HAP-1 (cell line): ENCODE data around the gene ANAPC1.
A peak's percentile ranks its signal among the peaks of the same experiment; 100 is the strongest.
"Not testable (repeated sequence)": the region's sequence is repeated elsewhere in the genome, so short reads cannot be mapped to it uniquely, and the experiment has no call there.

Experiments
- DNase-seq, 2 experiments: peaks; one replicate each; pipeline ENCODE4 v3.0.0-alpha.2; 2016 to 2020; ENCODE audit warnings: low spot score in 2 of 2
- H3K27me3 ChIP-seq: fragments of 250-450 bp; sonication (Bioruptor Pico); 2 replicates; pipeline ENCODE4 v1.5.1; 2020; ENCODE audit warnings: low read depth, mild to moderate bottlenecking, moderate library complexity
- H3K36me3 ChIP-seq: fragments of 250-450 bp; sonication (Bioruptor Pico); replicated peaks from 2 replicates; pipeline ENCODE4 v1.5.1; 2020; ENCODE audit warnings: mild to moderate bottlenecking
- H3K4me1 ChIP-seq: fragments of 250-450 bp; sonication (Bioruptor Pico); 2 replicates; pipeline ENCODE4 v1.5.1; 2020; ENCODE audit warnings: mild to moderate bottlenecking
- H3K4me3 ChIP-seq: fragments of 250-450 bp; sonication (Bioruptor Pico); 2 replicates; pipeline ENCODE4 v1.5.1; 2020; ENCODE audit warnings: mild to moderate bottlenecking, moderate library complexity
- H3K9me3 ChIP-seq: fragments of 250-450 bp; sonication (Bioruptor Pico); 2 replicates; pipeline ENCODE4 v1.5.1; 2020; ENCODE audit warnings: mild to moderate bottlenecking, moderate library complexity
- in situ Hi-C: fragments of 300-500 bp; cut with MboI; formaldehyde crosslinking; loops from 3 replicates; pipeline ENCODE4 v1.14.3; 2020; ENCODE audit warnings: low sequenced_read_pairs, inconsistent platforms, mixed read lengths

ANAPC1 gene

GRCh38 chr2:111760697-111761284, 123.2 kb downstream of the ANAPC1 start:
- H3K27me3 ChIP-seq, H3K36me3 ChIP-seq, H3K9me3 ChIP-seq, H3K4me3 ChIP-seq, DNase-seq, H3K4me1 ChIP-seq, in situ Hi-C loops: not testable (repeated sequence)

- H3K9me3 ChIP-seq, H3K4me1 ChIP-seq, H3K27me3 ChIP-seq, H3K4me3 ChIP-seq, DNase-seq, in situ Hi-C loops, H3K36me3 ChIP-seq: not testable (repeated sequence)
Measured at GRCh38 chr2:111752533-111752932, 131.5 kb downstream of the ANAPC1 start.

GRCh38 chr2:111750641-111751040, 133.4 kb downstream of the ANAPC1 start:
- H3K4me3 ChIP-seq, H3K4me1 ChIP-seq, H3K27me3 ChIP-seq, H3K36me3 ChIP-seq, in situ Hi-C loops, H3K9me3 ChIP-seq, DNase-seq: not testable (repeated sequence)

DNA sequence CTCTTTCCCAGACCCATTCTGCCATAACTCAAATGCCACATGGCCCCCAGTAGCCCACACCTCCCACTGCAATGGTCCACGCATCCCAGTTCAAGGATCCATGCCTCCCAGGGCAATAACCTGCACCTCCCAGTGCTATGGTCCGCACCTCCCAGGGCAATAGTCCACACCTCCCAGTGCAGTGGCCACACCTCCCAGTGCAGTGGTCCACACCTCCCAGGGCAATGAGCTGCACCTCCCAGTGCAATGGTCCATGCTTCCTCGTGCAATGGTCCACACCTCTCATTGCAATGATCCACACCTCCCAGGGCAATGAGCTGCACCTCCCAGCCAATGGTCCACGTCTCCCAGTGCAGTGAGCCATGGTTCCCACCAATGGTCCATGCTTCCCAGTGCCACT, 135.6 kb downstream of the ANAPC1 start:
- H3K4me3 ChIP-seq, DNase-seq, in situ Hi-C loops, H3K27me3 ChIP-seq, H3K9me3 ChIP-seq, H3K4me1 ChIP-seq, H3K36me3 ChIP-seq: not testable (repeated sequence)

DNA sequence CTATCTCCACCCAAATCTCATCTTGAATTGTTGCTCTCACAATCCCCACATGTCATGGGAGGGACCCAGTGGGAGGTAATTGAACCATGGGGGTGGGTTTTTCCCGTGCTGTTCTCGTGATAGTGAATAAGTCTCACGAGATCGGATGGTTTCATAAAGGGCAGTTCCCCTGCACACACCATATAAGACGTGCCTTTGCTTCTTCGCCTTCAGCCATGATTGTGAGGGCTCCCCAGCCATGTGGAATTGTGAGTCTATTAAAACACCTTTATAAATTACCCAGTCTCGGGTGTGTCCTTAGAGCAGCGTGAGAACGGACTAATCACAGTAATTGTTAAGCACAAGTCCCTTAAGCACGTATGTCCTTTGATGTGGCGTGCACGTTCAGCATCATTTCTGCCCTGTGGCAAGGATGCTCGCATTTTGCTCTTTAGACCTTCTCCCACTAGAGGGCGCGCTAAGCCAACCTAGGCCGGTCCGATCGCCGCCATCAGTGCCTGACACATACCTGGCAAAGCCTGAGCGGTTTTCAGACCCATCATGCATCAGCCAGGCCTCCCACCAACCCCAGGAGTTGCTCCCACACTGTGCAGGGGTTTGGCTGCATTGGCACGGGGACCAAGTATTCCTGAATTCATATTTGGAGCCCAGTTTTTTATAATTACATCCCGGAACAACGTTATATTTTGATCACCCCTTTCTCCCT, 136.4 kb downstream of the ANAPC1 start:
- in situ Hi-C loops, H3K4me3 ChIP-seq, H3K36me3 ChIP-seq, H3K4me1 ChIP-seq, H3K9me3 ChIP-seq, H3K27me3 ChIP-seq: not testable (repeated sequence)
- DNase-seq: peak in 1 of 2 experiments; percentile 88

DNA sequence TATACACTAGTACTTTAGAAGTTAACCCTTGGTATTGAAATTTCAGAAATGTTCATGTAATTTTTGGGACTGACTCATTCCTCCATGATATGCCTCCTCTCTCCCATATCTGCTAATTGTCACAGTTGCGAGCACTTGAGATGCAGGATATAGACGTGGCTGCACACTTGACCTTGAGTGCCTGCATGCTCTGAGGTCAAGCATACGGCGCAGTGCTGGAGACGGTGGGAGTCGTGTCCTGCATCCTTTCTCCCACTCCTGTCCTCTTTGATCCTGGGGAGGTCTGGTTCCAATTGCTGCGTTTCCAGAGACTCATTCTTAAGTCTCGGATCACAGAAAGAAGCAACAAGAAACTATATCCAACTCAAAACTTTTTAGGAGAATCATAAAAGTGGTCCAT, 139.2 kb downstream of the ANAPC1 start:
- H3K4me1 ChIP-seq, H3K27me3 ChIP-seq, DNase-seq, in situ Hi-C loops, H3K36me3 ChIP-seq, H3K9me3 ChIP-seq, H3K4me3 ChIP-seq: not testable (repeated sequence)

- H3K9me3 ChIP-seq, H3K36me3 ChIP-seq, DNase-seq, H3K4me3 ChIP-seq, H3K27me3 ChIP-seq, in situ Hi-C loops, H3K4me1 ChIP-seq: not testable (repeated sequence)
Measured at GRCh38 chr2:111741517-111741916, 142.5 kb downstream of the ANAPC1 start.

GRCh38 chr2:111735838-111736721, 147.9 kb downstream of the ANAPC1 start:
- H3K36me3 ChIP-seq, H3K4me3 ChIP-seq, in situ Hi-C loops: not testable (repeated sequence)

GRCh38 chr2:111735420-111735819, 148.6 kb downstream of the ANAPC1 start:
- H3K4me1 ChIP-seq, in situ Hi-C loops, H3K27me3 ChIP-seq, H3K36me3 ChIP-seq, DNase-seq, H3K9me3 ChIP-seq, H3K4me3 ChIP-seq: not testable (repeated sequence)

More at GRCh38 chr2:111735838-111736721, 147.9 kb downstream of the ANAPC1 start:
- H3K27me3 ChIP-seq, H3K4me1 ChIP-seq, DNase-seq, H3K9me3 ChIP-seq: not testable (repeated sequence)

DNA sequence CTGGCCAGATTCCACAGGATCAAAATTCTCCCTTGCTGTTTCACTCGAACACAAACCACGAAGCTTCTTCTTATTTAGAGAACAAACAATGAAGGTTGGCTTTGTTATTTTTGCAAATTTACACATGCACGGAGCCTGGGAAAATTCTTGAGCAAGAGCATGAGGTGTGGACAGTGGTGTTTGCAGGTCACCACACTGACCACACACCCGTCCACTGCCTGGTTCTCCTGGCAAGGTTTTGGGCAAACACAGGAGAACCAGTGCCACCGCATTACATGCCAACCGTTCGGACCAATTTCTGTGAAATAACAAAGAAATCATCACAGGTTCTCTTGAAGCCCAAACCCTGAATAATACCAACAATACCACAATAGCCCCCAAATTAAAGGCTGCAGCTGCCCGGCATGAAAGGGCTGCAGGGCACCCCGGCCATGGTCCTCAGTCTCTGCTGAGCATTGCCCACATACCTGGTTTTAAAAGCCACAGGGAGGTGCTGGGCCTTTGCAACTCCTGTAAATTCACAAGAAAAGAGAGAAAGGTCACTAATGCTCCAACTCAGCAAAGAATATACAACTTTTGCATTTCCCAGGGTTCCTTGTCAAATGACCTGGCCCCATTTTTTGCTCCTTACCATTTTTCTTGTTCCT, 154.1 kb downstream of the ANAPC1 start:
- in situ Hi-C loops, H3K36me3 ChIP-seq, H3K27me3 ChIP-seq, H3K4me3 ChIP-seq, DNase-seq, H3K4me1 ChIP-seq, H3K9me3 ChIP-seq: not testable (repeated sequence)

GRCh38 chr2:111727611-111728110, 156.3 kb downstream of the ANAPC1 start:
- H3K9me3 ChIP-seq, H3K4me3 ChIP-seq, in situ Hi-C loops, DNase-seq, H3K4me1 ChIP-seq, H3K27me3 ChIP-seq, H3K36me3 ChIP-seq: not testable (repeated sequence)

GRCh38 chr2:111725742-111726141, 158.3 kb downstream of the ANAPC1 start:
- DNase-seq, H3K4me3 ChIP-seq, in situ Hi-C loops, H3K4me1 ChIP-seq, H3K9me3 ChIP-seq, H3K36me3 ChIP-seq, H3K27me3 ChIP-seq: not testable (repeated sequence)

DNA sequence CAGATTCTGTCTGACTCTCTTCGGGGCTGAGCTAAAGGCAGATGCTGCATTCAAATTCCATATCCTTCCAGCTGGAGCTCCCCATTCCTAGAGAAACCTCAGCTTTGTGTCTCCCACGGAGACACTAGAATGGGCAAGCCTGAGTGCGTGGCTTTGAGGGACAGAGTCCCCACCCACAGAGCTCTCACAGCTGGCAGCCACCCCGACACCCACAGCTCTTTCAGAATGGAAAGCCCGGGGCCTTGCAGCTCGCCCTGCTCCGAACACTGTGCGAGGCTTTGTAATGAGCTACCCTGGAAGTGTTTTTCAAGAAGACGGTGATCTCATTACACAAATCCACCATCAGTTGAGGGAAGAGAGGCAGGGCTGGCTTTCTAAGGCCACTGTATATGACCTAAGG, 164.4 kb downstream of the ANAPC1 start:
- H3K36me3 ChIP-seq, DNase-seq, in situ Hi-C loops, H3K27me3 ChIP-seq, H3K9me3 ChIP-seq, H3K4me1 ChIP-seq, H3K4me3 ChIP-seq: not testable (repeated sequence)
